Activated CD4-positive, alpha-beta T cell treated with anti-CD3 and anti-CD28 coated beads, Interleukin-2, amount 10 ng/mL, durations not matched to agents 7 days and 5 days (primary cell): ENCODE measurements around the gene PMEPA1. TPM values are rescaled to one million over a fixed set of nuclear protein-coding genes. Genes with fewer than 3 reads are reported as not detected.

Experiments
- CTCF ChIA-PET: fragments of 350-600 bp; sonication (Branson Sonifier 250); formaldehyde crosslinking; loops from one replicate; lab custom pipeline; 2021; ENCODE audit warnings: antibody characterized with exemption; lab: Charles Lee
- POLR2A ChIA-PET: fragments of 350-600 bp; sonication (Branson Sonifier 250); formaldehyde crosslinking; loops from one replicate; lab custom pipeline; 2021; ENCODE audit warnings: antibody characterized with exemption; lab: Charles Lee
- DNase-seq: peaks from one replicate; pipeline ENCODE4 v3.0.0-alpha.2; 2020
- H3K27ac Mint-ChIP-seq: one replicate; pipeline ENCODE4 v1.8.0; 2021; ENCODE audit warnings: mild to moderate bottlenecking, moderate library complexity, mixed read lengths
- H3K27me3 Mint-ChIP-seq: one replicate; pipeline ENCODE4 v1.8.0; 2021; ENCODE audit warnings: mixed read lengths
- H3K36me3 Mint-ChIP-seq: one replicate; pipeline ENCODE4 v1.8.0; 2021; ENCODE audit warnings: low read depth, mixed read lengths
- H3K4me1 Mint-ChIP-seq: one replicate; pipeline ENCODE4 v1.8.0; 2021; ENCODE audit warnings: mixed read lengths
- H3K4me3 Mint-ChIP-seq: one replicate; pipeline ENCODE4 v1.8.0; 2021; ENCODE audit warnings: mild to moderate bottlenecking, moderate library complexity, mixed read lengths
- H3K9me3 Mint-ChIP-seq: one replicate; pipeline ENCODE4 v1.8.0; 2021; ENCODE audit warnings: mixed read lengths
- total RNA-seq, 2 experiments: library from RNA; stranded (reverse); gene quantifications; one replicate each; pipeline ENCODE4 v1.2.3, GENCODE V29; 2021

PMEPA1 gene
- total RNA-seq, 2 experiments from 2014 or later: 0.72 to 1.1 TPM

- no peaks in the 10 kb centered on the region for H3K9me3 Mint-ChIP-seq
Measured at GRCh38 chr20:57685146-57685758, 24.6 kb downstream of the PMEPA1 start.

GRCh38 chr20:57684808-57685140 lies 25.0 kb downstream of the PMEPA1 start:
- no peak overlapping the region for H3K4me3 Mint-ChIP-seq

More at GRCh38 chr20:57685146-57685758, 24.6 kb downstream of the PMEPA1 start:
- H3K27me3 Mint-ChIP-seq: no peaks in the 10 kb centered on the region
- no peak overlapping the region for H3K27ac Mint-ChIP-seq
- CTCF ChIA-PET: interaction anchor here (0.6 kb wide), 1 partner anchor 1739 kb away, joined by 3 read pairs; no protein-coding TSS in a partner anchor
- H3K4me3 Mint-ChIP-seq: no peak overlapping the region
- H3K4me1 Mint-ChIP-seq: peaks cover 11% of the 10 kb centered on the region
- no peaks in the 10 kb centered on the region for H3K36me3 Mint-ChIP-seq
- DNase-seq: no peak
- POLR2A ChIA-PET: no interaction called here

DNA sequence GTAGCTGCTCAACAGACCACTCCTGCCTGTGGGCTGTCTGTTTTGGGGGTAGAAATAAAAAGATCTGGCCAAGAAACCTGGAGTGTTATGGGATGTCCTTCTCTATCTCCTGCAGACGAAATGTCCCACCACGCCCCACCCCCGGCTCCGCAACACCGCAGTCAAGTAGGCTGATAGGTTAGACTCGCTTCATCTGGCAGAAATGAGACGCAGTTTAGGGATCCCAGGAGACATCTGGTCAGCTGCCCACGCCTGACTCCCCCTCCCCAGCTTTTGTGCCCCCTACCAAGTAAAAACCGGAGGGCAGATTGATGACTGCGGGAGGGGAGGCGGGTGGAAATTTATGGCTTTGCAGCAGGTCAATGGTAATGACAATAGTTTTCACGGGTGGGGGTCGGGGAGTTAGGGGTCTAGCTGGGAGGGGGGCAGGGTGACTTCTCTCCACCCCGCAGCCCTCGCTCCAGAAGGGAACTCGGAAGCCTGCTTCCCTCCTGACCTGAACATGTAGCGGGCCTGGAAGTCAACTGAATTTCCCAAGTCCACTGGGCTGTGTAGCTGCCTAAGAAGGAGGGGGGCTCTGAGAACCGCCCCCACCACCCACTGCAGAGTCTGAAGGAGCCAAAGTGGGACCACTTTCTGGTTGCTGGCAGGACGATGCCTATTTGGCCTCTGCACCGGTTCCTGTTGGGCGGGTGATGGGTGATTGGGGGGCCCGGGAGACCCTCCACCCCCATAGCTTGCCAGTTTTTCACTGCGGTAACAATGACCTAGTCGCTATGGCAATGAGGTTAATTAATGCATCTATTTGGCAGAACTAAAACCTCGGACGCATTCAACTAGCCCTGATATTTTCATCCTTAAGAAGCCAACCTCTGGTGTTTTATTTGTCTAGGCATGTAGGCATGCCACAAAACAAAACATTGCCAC lies 25.7 kb downstream of the PMEPA1 start:
- Mint-ChIP-seq H3K27me3 (no peaks in the 10 kb centered on the region), H3K36me3 (no peaks in the 10 kb centered on the region), H3K4me3 (no peak overlapping the region), H3K27ac (no peak overlapping the region), H3K9me3 (no peaks in the 10 kb centered on the region), H3K4me1 (peaks cover 15% of the 10 kb centered on the region)
- POLR2A ChIA-PET: no interaction called here
- CTCF ChIA-PET: no interaction called here
- DNase-seq: no peak

More at GRCh38 chr20:57684808-57685140, 25.0 kb downstream of the PMEPA1 start:
- DNase-seq: no peak
- peaks cover 15% of the 10 kb centered on the region for H3K4me1 Mint-ChIP-seq
- no peaks in the 10 kb centered on the region for H3K36me3 Mint-ChIP-seq
- H3K27ac Mint-ChIP-seq: no peak overlapping the region
- no peaks in the 10 kb centered on the region for H3K9me3 Mint-ChIP-seq
- CTCF ChIA-PET: interaction anchor here (0.6 kb wide), 1 partner anchor 1739 kb away, joined by 3 read pairs; no protein-coding TSS in a partner anchor
- no peaks in the 10 kb centered on the region for H3K27me3 Mint-ChIP-seq
- POLR2A ChIA-PET: no interaction called here

DNA sequence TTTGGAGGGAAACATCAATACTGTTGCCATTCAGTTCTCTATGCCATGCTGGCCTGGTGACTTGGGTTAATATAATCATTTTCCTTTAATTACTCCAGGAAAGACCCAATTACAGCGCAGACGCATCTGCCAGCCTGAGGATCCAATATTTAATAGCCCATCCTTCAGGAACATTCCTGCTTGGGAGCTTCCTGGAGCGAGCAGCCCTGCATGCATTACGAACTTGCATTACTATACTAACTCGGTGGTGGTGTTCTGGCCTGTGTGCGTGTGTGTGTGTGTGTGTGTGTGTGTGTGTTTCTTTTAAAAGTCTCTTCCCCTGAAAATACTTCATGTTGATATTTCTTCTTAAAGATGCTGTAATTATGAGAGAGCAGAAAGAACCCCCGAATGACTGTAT lies 26.5 kb downstream of the PMEPA1 start:
- POLR2A ChIA-PET: no interaction called here
- H3K36me3 Mint-ChIP-seq: no peaks in the 10 kb centered on the region
- H3K4me3 Mint-ChIP-seq: no peak overlapping the region
- peaks cover 15% of the 10 kb centered on the region for H3K4me1 Mint-ChIP-seq
- H3K27ac Mint-ChIP-seq: no peak overlapping the region
- CTCF ChIA-PET: interaction anchor here (0.9 kb wide), 1 partner anchor 82 kb away, joined by 3 read pairs; no protein-coding TSS in a partner anchor
- H3K27me3 Mint-ChIP-seq: peaks cover 3% of the 10 kb centered on the region
- no peak for DNase-seq
- no peaks in the 10 kb centered on the region for H3K9me3 Mint-ChIP-seq

DNA sequence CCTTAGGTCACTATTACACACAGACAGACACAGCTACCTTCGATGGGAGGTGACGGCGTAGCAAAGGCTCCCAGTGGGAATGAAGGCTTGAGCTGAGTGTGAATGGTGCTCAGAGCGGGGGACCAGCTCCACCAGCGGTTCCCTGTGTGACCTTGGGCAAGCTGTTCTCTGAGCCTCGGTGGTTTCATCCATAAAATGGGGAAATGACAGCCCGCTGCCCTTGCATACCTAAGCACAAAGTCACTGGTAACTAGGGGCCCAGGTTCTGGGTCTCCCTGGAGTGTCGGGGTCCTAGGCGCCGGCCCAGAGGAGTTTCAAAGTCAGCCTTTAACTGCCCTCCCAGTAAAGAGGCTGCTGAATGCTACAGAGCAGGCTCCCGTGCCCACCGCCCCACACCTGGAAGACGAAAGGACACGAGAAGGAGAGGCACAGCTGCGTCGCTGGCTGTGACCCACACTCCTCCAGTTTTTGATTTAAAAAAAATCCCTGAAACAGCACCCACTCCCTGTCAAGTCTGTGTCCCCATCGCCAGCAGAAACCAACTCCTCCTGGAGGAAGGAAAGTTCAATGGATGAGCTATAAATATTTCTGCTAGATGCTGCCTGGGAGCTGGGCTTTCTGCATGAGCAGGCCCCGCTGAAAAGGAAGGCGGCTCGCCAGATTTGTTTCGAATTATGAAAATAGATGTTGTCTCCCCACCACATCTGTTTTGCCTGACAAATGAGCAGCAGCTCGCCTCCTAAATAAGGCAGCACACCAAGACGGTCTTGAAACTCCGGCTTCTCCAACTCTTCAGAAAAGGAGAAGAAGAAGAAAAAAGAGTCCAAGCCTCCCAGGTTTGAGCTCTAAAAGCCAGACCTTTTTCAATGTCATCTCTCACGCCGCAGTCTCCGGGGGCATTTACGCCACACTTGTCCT lies 27.4 kb downstream of the PMEPA1 start:
- Mint-ChIP-seq H3K4me1 (peaks cover 15% of the 10 kb centered on the region), H3K27me3 (peaks cover 5% of the 10 kb centered on the region), H3K36me3 (no peaks in the 10 kb centered on the region), H3K4me3 (no peak overlapping the region), H3K27ac (no peak overlapping the region), H3K9me3 (no peaks in the 10 kb centered on the region)
- DNase-seq: no peak
- POLR2A ChIA-PET: no interaction called here
- CTCF ChIA-PET: interaction anchor here (0.9 kb wide), 1 partner anchor 81 kb away, joined by 3 read pairs; no protein-coding TSS in a partner anchor

DNA sequence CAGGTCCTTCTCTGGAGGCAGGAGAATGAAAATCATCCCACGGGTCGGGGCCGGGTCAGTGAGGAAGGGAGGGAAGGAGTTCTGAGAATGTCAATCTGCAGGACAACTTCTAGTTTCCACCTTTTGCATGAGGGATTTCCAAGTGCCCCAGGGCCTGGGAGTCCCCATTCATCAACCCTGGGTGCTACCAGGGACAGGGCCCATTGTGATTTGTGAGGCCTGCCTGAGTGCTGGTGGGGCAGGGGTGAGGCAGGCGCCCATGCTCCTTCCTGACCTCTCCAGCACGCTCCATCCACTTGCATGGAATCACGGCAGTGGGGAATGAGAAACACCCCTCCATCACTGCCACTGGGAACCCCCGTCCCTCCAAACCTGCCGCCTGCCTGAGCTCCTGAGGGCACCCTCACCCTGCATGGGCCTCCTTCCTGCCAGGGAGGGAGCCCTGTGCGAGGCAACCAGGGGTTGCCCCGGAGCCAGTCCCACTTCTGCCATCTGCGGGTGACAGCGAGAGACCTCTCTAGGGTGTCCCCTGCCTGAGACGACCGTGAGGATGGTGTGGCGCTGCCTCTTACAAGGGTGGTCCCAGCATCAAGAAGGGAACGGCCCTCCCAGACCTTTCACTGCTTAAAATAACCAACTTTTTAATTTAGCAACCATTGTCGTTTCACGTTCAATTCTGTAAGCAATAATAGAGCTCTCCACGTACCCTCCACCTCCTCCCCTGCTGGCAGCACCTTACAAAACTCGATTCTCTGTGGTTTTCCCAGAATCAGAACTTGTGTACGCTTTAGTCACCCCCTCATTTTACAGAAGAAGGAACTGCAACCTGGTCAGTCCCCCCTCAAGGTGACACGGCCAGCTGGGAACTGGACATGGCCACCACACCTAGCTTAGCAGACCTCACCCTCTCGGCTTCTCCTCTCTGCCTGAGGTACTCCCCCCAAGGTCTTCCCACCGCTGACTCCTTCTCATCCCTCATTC lies 28.6 kb downstream of the PMEPA1 start:
- Mint-ChIP-seq H3K27ac (no peak overlapping the region), H3K4me3 (no peak overlapping the region), H3K36me3 (no peaks in the 10 kb centered on the region), H3K27me3 (peaks cover 5% of the 10 kb centered on the region), H3K9me3 (no peaks in the 10 kb centered on the region), H3K4me1 (peaks cover 15% of the 10 kb centered on the region)
- POLR2A ChIA-PET: no interaction called here
- DNase-seq: peak; percentile 24
- CTCF ChIA-PET: interaction anchor here (1.8 kb wide), 1 partner anchor 59 kb away, joined by 5 read pairs; no protein-coding TSS in a partner anchor

DNA sequence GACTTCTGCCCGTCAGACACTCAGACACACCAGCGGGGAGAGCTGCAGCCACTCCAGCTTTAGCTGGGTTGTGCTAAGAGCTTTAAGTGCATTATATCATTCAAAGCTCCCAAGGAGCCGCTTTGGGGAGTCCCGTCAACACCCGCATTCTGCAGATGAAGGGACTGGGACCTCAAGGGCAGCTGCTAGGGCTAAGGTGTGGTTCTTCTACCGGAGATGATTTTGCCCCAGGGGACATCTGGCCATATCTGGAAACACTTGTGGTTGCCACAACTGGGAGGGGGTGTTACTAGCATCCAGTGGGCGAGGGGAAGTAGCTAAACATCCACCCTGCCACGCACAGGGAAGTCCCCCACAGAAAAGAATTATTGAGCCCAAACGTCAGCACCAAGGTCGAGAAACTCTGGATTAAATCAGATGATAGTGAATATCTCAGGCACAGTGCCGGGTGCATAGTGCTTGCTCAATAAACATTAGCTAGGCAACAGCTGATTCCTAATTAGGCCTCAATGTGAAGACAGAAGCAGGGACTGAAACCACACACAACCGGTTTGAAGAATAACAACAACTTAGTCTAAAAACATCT lies 29.6 kb downstream of the PMEPA1 start:
- no peak overlapping the region for H3K27ac Mint-ChIP-seq
- DNase-seq: no peak

GRCh38 chr20:57679113-57679512 lies 30.7 kb downstream of the PMEPA1 start:
- CTCF ChIA-PET: interaction anchor here (1.8 kb wide), 1 partner anchor 57 kb away, joined by 5 read pairs; no protein-coding TSS in a partner anchor
- H3K27me3 Mint-ChIP-seq: peaks cover 5% of the 10 kb centered on the region
- no peaks in the 10 kb centered on the region for H3K9me3 Mint-ChIP-seq
- no peak for DNase-seq
- H3K27ac Mint-ChIP-seq: no peak overlapping the region
- peaks cover 15% of the 10 kb centered on the region for H3K4me1 Mint-ChIP-seq
- POLR2A ChIA-PET: no interaction called here
- H3K4me3 Mint-ChIP-seq: no peak overlapping the region
- no peaks in the 10 kb centered on the region for H3K36me3 Mint-ChIP-seq

More for the DNA sequence above, 29.6 kb downstream of the PMEPA1 start:
- Mint-ChIP-seq H3K9me3 (no peaks in the 10 kb centered on the region), H3K27me3 (peaks cover 5% of the 10 kb centered on the region), H3K4me1 (peaks cover 15% of the 10 kb centered on the region), H3K4me3 (no peak overlapping the region), H3K36me3 (no peaks in the 10 kb centered on the region)
- CTCF ChIA-PET: interaction anchor here (0.9 to 1.8 kb wide), 2 partner anchors 21 to 58 kb away, joined by 3 to 5 read pairs; no protein-coding TSS in a partner anchor
- POLR2A ChIA-PET: no interaction called here

DNA sequence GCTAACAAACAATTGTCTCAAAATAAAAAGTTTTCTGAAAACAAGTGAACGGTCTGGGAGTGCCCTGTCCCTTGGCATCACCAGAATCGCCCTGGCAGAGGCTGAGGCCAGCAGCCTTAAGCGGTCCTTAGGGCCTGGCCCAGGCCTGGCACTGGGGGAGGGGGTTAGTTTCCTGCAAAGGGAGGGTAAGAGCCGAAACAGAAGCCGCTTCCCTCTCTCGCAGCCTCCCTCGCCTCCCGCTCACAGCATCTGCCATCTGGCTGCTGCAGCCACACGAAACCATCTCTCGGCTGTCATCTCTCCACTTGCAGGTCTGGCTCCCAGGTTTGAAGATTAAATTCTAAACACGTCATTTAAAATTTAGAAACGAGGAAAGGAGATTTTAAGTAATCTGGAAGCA lies 31.5 kb downstream of the PMEPA1 start:
- Mint-ChIP-seq H3K27ac (no peak overlapping the region), H3K4me1 (peaks cover 15% of the 10 kb centered on the region), H3K4me3 (no peak overlapping the region), H3K27me3 (peaks cover 5% of the 10 kb centered on the region), H3K36me3 (no peaks in the 10 kb centered on the region), H3K9me3 (no peaks in the 10 kb centered on the region)
- POLR2A ChIA-PET: no interaction called here
- CTCF ChIA-PET: no interaction called here
- DNase-seq: no peak

- CTCF ChIA-PET: no interaction called here
- no peak overlapping the region for H3K4me3 Mint-ChIP-seq
- no peaks in the 10 kb centered on the region for H3K9me3 Mint-ChIP-seq
- H3K4me1 Mint-ChIP-seq: peaks cover 15% of the 10 kb centered on the region
- no peak overlapping the region for H3K27ac Mint-ChIP-seq
- H3K36me3 Mint-ChIP-seq: no peaks in the 10 kb centered on the region
- POLR2A ChIA-PET: no interaction called here
- peaks cover 5% of the 10 kb centered on the region for H3K27me3 Mint-ChIP-seq
- no peak for DNase-seq
Measured at GRCh38 chr20:57677584-57677982, 32.2 kb downstream of the PMEPA1 start.
